ENCODE measurements around the gene TEKT2.
A peak's percentile ranks its signal among the peaks of the same experiment; 100 is the strongest.

The TEKT2 gene, protein sequence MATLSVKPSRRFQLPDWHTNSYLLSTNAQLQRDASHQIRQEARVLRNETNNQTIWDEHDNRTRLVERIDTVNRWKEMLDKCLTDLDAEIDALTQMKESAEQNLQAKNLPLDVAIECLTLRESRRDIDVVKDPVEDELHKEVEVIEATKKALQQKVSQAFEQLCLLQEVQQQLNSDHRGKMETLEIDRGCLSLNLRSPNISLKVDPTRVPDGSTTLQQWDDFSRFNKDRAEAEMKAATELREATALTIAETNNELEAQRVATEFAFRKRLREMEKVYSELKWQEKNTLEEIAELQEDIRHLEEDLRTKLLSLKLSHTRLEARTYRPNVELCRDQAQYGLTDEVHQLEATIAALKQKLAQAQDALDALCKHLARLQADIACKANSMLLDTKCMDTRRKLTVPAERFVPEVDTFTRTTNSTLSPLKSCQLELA

DNA sequence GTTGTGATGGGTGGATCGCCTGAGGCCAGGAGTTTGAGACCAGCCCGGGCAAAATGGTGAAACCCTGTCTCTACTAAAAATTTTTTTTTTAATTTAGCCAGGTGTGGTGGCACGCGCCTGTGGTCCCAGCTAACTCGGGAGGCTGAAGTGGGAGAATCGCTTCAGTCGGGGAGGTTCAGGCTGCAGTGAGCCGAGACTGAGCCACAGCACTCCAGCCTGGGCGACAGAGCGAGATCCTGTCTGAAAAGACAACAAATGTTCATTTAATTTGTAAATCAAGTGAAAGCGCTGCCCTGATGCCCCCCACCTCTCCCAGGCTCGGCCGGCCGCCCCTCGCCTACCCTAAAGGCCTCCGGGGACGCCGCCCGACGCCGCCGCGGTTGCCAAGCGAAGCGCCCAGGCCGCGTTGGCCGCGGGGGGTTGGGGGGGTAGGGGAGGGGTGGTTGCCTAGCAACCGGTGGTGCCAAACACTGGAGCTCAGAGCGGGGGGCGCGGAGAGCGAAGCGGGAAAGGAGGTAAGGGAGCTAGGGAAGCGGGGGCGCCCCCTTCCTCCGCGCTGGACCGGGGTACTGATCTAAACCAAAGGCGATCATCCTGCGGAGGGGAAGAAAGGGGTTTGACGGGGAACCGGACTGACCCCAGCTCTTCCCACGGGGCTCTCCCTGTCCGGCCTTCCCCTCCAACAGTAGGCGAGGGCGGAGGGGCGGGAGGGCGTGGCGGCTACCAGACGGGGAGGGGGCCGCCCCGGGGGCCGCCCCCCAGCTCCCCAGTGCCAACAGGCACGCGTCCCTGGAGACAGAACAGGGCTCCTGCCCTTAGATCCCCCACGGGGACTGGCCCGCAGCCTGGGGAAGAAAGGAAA, at the start of gene TEKT2:
TEKT2 (plus strand) TSS at position 460 of the 862 bp plus-strand sequence. CDS start 828 bp downstream, outside the sequence.
- peak; percentile 28 for DNase-seq

DNA sequence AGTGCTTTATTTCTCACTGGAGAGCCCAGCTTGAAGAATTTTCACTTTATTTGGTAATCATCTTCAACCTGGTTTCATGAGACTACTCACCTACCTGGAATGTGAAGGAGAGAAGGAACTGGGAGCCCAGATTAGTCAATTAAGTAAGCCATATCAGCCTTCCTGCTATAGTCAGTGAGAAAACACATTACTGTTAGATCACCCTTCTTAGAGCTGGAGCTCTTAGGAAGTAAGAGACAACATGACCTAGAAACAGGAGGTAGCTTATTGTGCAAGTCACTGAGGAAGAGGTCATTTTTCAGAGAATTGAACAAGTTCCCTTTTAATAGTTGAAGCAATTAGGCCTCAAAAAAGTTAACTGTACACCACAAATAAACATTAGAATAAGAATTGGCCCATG, 49.2 kb upstream of the TEKT2 start:
- DNase-seq: no peak

DNA sequence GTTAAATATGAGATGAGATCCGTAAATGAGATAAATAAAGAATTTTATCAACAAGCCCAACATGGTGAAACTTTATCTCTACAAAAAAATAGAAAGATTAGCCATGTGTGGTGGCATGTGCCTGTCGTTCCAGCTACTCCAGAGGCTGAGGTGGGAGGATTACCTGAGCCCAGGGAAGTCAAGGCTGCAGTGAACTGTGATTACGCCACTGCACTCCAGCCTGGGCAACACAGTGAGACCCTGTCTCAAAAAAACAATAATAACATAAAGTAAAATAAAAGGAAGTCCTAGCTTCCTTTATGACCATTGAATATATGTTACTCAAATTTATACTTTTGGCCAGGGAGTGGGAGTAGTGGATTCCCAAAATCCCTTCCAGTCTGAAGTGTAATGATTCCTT, 48.7 kb upstream of the TEKT2 start:
- no peak for DNase-seq

DNA sequence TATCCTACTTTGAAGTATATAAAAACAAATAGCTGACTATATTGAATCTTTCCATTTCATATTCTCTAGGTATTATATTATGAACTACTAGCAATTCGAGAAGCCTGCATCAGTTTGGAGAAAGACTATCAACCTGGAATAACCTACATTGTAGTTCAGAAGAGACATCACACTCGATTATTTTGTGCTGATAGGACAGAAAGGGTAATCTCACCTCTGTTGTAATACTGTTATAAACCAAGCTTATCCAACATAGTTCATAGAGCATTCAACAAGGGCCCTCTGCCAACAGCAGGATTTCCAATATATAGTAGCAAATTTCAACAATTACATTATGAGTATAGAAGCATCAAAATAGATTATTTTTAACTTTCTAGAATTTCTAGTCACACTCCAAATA, 43.7 kb upstream of the TEKT2 start:
- DNase-seq: no peak

DNA sequence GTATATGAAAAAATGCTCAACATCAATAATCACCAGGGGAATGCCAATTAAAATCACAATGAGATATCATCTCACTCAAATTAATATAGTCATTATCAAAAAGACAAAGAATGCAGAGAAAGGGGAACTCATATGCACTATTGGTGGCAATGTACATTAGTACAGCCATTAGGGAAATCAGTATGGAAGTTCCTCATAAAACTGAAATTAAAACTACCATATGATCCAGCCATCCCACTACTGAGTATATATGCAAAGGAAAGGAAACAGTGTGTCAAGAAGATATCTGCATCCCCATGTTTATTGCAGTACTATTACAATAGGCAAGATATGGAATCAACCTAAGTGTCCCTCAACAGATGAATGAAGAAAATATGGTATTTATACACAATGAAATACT, 32.1 kb upstream of the TEKT2 start:
- no peak for DNase-seq

DNA sequence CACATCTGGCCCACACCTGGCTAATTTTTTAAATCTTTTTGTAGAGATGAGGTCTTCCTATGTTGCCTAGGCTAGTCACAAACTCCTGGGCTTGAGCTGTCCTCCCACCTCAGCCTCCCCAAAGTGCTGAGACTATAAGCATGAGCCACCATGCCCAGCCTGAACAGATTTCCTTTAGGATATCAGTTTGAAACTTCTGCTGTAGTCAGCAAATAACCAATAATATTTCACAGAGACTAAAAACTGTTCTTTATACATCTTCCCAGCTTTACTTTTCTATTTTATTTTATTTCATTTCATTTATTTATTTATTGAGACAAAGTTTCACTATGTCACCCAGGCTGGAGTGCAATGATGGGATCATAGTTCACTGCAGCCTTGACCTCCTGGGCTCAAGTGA, 29.9 kb upstream of the TEKT2 start:
- no peak for DNase-seq

DNA sequence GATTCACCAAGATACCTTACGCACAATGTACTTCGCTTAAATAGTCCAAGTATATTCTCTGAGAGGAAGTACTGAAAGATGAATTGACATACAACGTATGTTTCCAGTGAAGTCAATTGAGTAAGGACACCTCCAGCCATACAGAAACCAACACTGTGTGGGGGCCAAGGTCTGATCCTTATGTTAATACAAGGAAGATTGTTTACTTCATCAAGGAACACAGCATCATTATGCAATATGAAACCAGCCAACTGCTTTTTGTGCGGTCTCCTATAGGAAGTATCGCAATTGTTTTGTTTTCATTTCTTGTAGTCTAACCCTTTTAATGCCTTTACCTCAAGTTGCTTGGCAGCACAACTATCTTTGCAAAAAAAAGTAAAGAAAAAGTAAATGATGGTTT, 28.2 kb upstream of the TEKT2 start:
- no peak for DNase-seq

DNA sequence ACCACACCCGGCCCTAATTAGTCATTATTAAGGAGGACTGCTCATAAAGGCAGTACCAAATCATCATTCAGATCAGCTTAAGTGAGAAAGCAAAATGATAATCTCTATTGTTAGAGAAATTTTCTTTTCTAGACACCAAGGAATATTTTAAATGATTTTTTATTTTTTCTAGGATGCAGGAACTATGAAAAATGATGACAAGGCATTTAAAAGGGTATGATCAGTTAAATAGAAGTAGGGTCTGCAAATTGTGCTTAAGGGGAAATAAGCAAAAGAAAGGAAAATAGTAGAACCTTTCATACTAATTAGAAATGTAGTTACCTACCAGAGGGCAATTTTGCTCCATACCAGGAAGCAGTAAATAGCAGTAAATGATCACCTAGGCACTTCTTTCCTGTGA, 21.6 kb upstream of the TEKT2 start:
- DNase-seq: no peak

DNA sequence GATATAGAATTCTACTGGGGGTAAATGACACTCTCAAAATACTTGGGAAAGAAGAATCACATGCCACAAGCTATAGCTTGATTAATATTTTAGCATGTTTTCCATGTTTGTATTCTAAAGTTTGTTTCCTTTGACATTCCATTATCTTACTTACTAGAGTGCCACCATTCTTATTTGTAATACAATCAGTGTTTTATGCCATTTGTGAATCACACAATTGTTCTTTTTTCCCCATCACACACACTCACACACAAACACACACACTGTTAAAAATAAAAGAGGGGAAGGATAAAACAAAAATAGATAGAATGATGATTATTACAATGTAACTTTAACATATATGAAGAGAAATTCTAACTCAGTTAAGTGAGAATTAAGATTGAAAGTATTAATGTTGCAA, 16.0 kb upstream of the TEKT2 start:
- DNase-seq: no peak

DNA sequence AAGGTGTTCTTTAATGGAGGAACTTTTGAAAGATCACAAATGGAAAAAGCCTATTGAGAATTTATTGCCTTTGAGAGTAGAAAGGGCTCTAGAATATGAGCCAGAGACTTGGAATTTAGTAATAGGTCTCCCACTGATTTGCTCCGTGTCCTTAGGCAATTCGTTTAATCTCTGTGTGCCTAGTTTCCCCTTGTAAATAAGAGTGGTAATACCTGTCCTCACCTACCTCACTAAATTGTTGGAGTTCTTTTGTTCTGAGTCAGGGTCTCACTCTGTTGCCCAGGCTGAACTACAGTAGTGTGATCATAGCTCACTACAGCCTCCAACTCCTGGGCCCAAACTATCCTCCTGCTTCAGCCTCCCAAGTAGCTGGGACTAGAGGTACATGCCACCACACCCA, 15.0 kb upstream of the TEKT2 start:
- no peak for DNase-seq

DNA sequence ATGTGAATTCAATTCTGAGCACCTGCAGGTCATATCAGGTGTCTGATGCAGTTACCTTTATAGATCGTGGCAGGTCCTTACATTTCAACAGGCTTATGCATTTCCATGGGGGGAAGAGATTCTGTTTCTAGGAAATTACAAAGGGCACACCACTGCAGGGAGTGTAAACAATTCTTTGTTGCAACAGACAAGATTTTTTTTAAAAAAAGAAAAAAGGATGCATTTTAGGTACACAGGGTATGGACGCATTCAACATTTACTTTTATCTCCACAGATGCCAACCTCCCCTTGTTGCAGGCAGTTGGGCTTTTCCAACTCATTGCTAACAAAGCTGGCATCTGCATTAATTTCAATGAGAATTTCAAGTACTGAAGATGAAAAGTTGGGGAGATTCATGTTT, 13.5 kb upstream of the TEKT2 start:
- DNase-seq: peak; percentile 41

DNA sequence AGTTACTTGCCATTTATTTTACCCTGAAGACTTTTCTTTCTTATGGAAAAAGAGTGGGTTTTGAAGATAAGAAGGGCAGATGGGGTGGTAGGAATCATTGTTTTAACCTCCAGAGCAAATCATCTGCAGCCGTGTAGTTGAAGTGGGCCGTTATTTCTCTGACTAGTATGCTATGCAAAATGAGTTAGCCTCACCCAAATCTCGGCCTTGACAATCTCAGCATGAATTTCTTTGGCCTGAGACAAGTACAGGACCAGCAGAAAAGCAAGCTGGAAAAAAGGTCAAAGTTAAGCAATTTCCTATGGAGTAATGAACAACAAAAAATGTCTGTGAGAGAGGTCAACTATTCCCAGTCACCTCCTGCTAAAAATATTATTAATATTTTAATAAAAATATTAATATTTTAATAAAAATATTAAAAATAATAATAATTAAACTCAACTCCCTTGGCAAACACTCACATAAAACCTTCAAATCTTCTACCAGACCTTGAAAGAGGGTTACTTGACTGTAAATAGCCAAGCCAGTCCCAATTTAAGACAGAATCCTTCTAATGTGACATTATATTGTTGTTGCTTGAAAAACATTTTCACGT, 6.8 kb upstream of the TEKT2 start:
- no peak for DNase-seq

DNA sequence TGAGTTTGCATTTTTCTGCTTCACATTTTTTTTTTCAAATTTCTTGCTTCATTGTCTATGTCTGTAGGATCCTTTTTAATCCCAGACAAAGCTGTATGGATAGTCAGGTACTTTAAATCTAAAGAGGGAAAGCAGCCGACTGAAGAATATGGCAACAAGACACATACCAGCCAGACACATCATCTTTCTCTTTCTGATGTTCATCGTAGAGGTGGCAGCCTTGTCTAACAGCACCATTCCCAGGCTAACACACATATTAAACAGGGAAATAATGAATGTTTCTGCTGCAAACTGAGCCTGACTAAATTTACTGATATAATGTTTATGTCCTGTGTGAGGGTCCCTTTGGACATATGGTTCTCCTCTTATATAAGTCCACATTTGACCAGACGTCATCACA, 3.7 kb upstream of the TEKT2 start:
- no peak for DNase-seq

DNA sequence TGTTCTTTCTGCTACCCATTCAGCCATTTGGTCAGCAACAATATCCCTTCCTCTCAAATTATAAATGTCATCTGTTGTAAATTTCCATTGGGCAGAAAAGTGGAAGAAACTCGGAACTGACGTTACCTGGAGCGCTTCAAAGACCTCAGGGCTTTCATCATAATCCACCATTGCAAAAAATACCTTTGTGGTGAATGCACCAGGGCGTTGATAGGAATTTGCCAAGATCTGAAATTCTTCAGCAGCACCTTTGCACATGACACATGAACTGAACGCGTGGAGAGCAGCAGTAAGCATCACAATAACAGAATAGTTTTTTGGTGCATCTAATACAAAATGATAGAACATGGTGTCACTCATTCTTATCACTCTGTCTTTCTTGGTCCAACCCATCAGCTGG, 3.1 kb upstream of the TEKT2 start:
- DNase-seq: no peak

DNA sequence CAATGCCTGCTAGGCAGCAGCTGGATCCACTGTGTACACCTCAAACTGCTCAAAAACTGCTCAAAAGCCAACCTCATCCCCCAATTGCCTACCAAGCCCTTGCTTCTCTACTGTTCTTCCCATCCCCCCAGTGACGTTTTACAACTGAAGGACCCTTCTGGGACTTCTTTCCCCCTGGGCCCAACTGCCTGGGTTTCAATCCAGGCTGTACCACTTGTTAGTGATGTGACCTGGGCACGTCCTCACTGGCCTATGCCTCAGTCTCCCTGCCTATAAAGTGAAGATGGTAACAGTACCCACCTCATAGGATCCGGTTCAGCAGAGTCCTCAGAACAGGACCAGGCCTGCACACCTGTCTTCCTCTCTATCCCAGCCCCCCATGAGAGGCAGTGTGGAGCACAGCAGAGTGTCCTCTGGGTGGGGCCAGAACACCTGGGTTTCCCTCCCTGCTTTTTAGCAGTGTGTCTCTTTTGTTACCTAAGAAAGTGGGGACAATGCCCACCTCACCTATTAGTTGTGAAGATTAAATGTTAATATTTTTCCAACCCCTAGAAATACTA, 1.9 kb upstream of the TEKT2 start:
- no peak for DNase-seq

DNA sequence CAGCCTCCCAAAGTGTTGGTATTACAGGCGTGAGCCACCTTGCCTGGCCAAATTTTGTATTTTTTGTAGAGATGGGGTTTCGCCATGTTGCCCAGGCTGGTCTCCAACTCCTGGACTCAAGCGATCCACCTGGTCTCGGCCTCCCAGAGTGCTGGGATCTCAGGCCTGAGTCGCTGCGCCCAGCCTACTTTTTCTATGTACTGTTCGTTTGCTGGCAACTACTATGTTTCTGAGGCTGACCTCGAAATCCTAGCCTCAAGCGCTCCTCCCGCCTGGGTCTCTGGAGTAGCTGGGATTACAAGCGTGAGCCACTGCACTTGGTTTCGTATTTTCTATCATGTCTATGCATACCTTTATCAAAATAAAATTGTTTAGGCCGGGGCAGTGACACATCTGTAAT, 675 bp upstream of the TEKT2 start:
- DNase-seq: no peak

DNA sequence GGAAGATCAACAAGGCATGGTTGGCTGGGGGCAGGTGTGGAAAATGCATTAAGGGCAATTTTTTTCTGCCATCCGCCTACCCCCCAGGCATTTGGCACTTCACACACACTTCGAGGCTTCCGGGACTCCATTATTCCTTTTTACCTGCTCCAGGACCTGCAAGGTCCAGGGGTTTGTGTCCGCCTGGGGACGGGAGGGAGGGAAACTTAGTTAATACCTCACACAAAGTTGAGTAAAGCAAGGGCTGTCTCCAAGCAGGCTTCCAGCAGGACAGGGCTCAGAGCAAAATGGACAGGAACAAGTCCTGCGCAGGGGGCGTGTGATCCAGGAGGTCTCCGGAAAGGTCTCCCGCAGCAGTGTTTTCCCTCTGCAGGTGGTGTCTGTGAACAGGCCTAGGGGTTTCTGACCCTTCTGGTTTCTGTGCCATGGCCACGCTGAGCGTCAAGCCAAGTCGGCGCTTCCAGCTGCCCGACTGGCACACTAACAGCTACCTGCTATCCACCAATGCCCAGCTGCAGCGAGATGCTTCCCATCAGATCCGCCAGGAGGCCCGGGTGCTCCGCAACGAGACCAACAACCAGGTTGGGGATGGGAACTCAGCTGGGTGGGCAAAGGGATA, 712 bp downstream of the TEKT2 start:
- DNase-seq: no peak

DNA sequence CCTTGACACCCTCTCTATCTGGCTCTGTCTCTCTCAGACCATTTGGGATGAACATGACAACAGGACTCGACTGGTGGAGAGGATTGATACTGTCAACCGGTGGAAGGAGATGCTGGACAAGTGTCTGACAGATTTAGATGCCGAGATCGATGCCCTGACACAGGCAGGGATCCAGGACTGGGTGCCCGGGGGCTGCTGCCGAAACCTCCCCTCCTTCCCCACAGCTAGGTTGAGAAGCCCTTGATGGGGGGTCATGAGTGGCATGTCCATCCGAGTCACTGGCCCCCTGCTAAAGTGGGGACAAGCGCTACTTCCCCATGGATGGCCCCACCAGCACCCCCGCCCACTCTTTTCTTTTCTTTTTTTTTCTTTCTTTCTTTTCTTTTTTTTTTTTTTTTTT, 1.2 kb downstream of the TEKT2 start:
- DNase-seq: no peak

DNA sequence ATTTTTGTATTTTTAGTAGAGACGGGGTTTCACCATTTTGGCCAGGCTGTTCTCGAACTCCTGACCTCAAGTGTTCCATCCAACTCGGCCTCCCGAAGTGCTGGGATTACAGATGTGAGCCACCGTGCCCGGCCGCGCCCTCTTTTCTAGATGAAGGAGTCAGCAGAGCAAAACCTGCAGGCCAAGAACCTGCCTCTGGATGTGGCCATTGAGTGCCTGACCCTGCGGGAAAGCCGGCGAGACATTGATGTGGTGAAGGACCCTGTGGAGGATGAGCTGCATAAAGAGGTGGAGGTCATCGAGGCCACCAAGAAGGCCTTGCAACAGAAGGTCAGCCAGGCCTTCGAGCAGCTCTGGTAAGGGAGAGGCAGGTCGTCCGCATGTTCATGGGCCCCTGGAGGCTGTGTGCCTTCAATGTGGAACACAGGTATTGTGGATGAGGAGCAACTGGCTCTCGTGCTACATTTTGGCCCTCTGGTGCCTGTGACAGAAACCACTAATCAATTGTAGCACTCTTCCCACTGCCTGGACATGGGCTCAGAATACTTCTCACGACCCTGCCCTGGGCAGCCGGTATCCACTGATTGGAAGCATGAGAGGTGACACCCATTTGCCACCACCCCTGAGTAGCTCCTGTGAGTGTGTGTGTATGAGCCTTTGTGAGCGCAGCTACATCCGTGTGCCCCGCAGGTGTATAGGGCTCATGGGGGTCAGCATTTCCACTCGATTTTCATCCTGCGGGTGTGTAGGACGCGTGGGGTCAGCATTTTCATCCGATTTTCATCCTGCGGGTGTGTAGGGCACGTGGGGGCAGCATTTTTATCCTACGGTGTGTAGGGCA, 2.0 kb downstream of the TEKT2 start:
- DNase-seq: no peak

DNA sequence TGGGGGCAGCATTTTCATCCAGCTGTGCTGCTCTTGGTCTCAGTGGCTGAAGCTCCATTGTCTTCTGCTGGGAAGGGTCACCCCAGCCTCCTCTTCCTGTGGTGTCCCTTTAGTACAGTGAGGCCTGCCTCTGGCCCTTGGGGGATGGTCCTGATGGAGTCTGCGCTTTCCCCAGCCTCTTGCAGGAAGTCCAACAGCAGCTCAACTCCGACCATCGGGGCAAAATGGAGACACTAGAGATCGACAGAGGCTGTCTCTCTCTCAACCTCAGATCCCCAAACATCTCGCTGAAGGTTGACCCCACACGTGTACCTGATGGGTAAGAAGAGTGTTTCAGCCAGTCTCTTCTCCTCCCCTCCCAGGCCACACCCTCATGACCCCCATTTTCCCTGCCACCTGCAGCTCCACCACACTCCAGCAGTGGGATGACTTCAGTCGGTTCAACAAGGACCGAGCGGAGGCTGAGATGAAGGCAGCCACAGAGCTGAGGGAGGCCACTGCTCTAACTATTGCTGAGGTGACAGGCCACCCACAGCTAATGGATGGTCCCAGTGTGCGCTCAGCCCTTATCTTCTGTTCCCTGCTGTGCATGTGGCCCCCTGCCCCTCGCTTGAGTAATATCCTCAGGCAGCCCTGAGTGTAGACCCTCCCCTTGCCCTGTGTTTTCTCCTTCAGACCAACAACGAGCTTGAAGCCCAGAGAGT, 2.8 kb downstream of the TEKT2 start:
- no peak for DNase-seq
